ENCODE measurements around the gene ARID1B. TPM values are rescaled to one million over a fixed set of nuclear protein-coding genes. Genes with fewer than 3 reads are reported as not detected.
A peak's percentile ranks its signal among the peaks of the same experiment; 100 is the strongest.

The ARID1B gene
- total RNA-seq, 1 experiment from 2014 or later, result 60.3 TPM

DNA sequence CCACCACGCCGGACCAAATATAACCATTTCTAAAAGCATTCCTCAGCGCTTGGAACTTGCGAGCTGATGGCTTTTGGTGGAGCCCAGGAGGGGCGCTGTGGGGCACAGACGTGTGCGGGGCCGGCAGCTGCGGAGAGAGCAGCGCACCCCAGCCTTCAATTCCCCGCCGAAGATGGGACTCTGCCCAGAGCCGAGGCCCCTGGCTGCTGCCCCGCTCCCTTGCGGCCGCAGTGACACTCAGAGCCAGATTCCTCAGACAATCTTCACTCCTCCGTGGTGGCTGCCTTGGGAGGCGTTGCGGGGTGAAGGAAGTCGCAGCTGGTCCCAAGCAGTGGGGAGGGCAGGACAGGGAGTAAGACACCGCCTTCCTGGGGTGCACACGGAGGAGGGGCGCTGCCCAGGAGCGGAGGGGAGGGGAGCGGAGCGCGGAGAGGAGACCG, 458.4 kb downstream of the ARID1B start (continued):
- TF ChIP-seq, protein P1, sequence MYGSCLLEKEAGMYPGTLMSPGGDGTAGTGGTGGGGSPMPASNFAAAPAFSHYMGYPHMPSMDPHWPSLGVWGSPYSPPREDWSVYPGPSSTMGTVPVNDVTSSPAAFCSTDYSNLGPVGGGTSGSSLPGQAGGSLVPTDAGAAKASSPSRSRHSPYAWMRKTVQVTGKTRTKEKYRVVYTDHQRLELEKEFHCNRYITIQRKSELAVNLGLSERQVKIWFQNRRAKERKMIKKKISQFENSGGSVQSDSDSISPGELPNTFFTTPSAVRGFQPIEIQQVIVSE (CRISPR knock-in tag; IDR thresholded peaks at IDR 0.05; ENCODE audit: borderline replicate concordance), result no peak

DNA sequence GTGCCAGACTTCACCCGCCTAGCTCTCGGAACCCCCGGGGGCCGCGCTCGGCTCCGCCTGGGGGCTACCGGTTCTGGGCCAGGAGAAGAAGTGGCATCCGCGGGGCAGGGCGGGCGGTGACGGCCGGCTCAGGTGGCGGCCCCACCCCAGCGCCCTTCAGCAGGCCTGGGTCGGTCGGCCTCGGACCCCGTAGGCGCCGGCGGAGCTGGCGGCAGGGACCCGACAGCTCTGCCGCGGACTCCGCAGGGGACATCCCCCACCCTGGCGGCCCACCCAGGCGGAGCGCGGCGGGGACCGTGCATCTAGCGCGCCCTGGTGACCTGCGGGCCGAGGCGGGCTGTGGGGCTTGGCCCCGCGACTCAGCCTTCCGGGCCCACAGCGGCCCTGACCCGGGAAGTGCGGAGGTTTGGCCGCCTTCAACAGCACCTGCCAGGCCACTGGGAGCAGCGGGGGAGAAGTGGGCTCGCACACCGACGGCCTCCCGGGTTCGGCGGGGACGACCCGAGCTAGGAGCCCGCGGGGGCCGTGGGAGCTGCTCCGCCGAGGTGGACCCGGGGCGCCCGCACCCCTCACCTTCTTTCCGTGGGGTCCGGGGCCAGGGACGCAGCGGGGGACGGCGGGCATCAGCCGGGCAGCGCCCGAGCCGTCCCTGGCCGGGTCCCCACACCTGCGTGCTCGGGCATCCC, 459.0 kb downstream of the ARID1B start:
- CTCF ChIA-PET, result interaction anchor here (0.6 to 2.7 kb wide), 27 partner anchors 8 to 358 kb away, joined by 3 to 20 read pairs (median 4); no protein-coding TSS in a partner anchor
- ATAC-seq, result peak; percentile 45
- Mint-ChIP-seq H3K27ac (no peak overlapping the region), H3K4me1 (peaks cover 28% of the 10 kb centered on the region), H3K36me3 (no peaks in the 10 kb centered on the region), H3K4me3 (peak overlapping the region; percentile 97), H3K27me3 (ENCODE audit: low read depth) (peaks cover 47% of the 10 kb centered on the region), H3K9me3 (peaks cover 7% of the 10 kb centered on the region)
- DNase-seq (ENCODE audit: low spot score), result no peak
- no peak for TF ChIP-seq IRF2 (CRISPR knock-in tag; IDR thresholded peaks at IDR 0.05; ENCODE audit: borderline replicate concordance, low read depth)
- TF ChIP-seq SOX15 (CRISPR knock-in tag; IDR thresholded peaks at IDR 0.05), result no peak
- TF ChIP-seq SMAD4 (CRISPR knock-in tag; IDR thresholded peaks at IDR 0.05), result no peak
- TF ChIP-seq EMX1 (CRISPR knock-in tag; IDR thresholded peaks at IDR 0.05), result no peak
- TF ChIP-seq, protein P2, sequence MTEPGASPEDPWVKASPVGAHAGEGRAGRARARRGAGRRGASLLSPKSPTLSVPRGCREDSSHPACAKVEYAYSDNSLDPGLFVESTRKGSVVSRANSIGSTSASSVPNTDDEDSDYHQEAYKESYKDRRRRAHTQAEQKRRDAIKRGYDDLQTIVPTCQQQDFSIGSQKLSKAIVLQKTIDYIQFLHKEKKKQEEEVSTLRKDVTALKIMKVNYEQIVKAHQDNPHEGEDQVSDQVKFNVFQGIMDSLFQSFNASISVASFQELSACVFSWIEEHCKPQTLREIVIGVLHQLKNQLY (CRISPR knock-in tag; IDR thresholded peaks at IDR 0.05), result no peak
- TF ChIP-seq ELF4 (CRISPR knock-in tag; IDR thresholded peaks at IDR 0.05; ENCODE audit: low read depth), result 0 out of 2 replicates have a peak, but pooled peaks have one; percentile 76
- no peak for TF ChIP-seq SP1 (CRISPR knock-in tag; conservative IDR thresholded peaks at IDR 0.05)
- TF ChIP-seq NR2C2 (CRISPR knock-in tag; IDR thresholded peaks at IDR 0.05), result no peak
- TF ChIP-seq, protein P3, sequence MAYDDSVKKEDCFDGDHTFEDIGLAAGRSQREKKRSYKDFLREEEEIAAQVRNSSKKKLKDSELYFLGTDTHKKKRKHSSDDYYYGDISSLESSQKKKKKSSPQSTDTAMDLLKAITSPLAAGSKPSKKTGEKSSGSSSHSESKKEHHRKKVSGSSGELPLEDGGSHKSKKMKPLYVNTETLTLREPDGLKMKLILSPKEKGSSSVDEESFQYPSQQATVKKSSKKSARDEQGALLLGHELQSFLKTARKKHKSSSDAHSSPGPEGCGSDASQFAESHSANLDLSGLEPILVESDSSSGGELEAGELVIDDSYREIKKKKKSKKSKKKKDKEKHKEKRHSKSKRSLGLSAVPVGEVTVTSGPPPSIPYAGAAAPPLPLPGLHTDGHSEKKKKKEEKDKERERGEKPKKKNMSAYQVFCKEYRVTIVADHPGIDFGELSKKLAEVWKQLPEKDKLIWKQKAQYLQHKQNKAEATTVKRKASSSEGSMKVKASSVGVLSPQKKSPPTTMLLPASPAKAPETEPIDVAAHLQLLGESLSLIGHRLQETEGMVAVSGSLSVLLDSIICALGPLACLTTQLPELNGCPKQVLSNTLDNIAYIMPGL (CRISPR knock-in tag; IDR thresholded peaks at IDR 0.05), result peak; percentile 47; the same call in 1 of the 2 replicates
- TF ChIP-seq ETV6 (CRISPR knock-in tag; IDR thresholded peaks at IDR 0.05), result no peak
- POLR2A ChIA-PET, result no interaction called here

DNA sequence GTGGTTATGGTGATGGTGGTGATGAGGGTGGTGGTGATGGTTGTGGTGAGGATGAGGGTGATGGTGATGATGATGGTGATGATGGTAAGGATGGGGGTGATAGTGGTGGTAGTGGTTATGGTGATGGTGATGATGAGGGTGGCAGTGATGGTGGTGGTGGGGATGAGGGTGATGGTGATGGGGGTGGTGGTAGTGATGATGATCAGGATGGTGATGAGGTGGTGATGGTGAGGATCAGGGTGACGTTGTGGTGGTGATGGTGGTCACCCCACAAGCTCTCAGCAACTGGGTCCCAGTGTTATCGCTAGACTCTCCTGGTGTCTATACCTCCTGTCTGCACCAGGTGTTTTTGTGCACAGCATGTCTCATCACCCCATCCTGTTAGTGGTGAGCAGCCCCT, 461.2 kb downstream of the ARID1B start:
- POLR2A ChIA-PET, result no interaction called here
- Mint-ChIP-seq H3K36me3 (no peaks in the 10 kb centered on the region), H3K4me3 (no peak overlapping the region), H3K27ac (no peak overlapping the region), H3K27me3 (ENCODE audit: low read depth) (peaks cover 37% of the 10 kb centered on the region), H3K9me3 (peaks cover 10% of the 10 kb centered on the region), H3K4me1 (peaks cover 28% of the 10 kb centered on the region)
- CTCF ChIA-PET, result no interaction called here
- TF ChIP-seq ZNF263 (CRISPR knock-in tag; IDR thresholded peaks at IDR 0.05; ENCODE audit: low read depth), result no peak
- no peak for TF ChIP-seq TEAD1 (CRISPR knock-in tag; IDR thresholded peaks at IDR 0.05)
- TF ChIP-seq ZNF416 (CRISPR knock-in tag; IDR thresholded peaks at IDR 0.05), result no peak
- TF ChIP-seq, protein P4, sequence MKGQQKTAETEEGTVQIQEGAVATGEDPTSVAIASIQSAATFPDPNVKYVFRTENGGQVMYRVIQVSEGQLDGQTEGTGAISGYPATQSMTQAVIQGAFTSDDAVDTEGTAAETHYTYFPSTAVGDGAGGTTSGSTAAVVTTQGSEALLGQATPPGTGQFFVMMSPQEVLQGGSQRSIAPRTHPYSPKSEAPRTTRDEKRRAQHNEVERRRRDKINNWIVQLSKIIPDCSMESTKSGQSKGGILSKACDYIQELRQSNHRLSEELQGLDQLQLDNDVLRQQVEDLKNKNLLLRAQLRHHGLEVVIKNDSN (CRISPR knock-in tag; IDR thresholded peaks at IDR 0.05), result no peak
- ATAC-seq, result no peak
- DNase-seq (ENCODE audit: low spot score), result no peak

DNA sequence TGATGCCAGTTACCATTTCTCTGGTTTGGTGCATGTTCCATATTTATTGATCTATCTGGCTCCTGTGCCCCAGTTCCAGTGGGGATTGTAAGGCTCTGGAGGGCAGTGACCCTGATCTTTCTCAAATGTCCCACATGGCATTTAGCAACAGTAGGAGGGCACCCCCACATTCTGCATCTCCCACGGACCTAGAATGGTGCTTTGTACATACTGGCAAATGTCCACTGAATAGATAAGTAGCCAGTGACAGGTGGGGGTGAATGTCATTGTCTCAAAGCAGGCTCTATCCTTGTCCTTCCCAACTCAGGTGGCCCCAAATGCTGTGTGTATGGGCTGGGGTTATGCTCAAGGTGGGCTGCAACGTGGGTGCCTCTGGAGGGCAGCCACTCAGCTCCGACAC, 462.0 kb downstream of the ARID1B start:
- ChIA-PET CTCF (no interaction called here), POLR2A (no interaction called here)
- ATAC-seq (no peak), DNase-seq (ENCODE audit: low spot score) (no peak)
- Mint-ChIP-seq H3K4me1 (peaks cover 28% of the 10 kb centered on the region), H3K4me3 (no peak overlapping the region), H3K27me3 (ENCODE audit: low read depth) (peaks cover 29% of the 10 kb centered on the region), H3K27ac (no peak overlapping the region), H3K36me3 (no peaks in the 10 kb centered on the region), H3K9me3 (peaks cover 10% of the 10 kb centered on the region)
- TF ChIP-seq ZNF423 (CRISPR knock-in tag; IDR thresholded peaks at IDR 0.05) (no peak), NFATC4 (CRISPR knock-in tag; IDR thresholded peaks at IDR 0.05) (no peak), GRHL2 (CRISPR knock-in tag; IDR thresholded peaks at IDR 0.05; ENCODE audit: insufficient replicate concordance, severe bottlenecking) (no peak), CREB1 (CRISPR knock-in tag; IDR thresholded peaks at IDR 0.05) (no peak)
- TF ChIP-seq, protein P3 (CRISPR knock-in tag; IDR thresholded peaks at IDR 0.05), result no peak
